NCI-H1436 treated with DMSO at 0.1 percent for 48 hours (cell line): ENCODE results near the gene ZNF582.
A peak's percentile ranks its signal among the peaks of the same experiment; 100 is the strongest.

Source experiments
- DNase-seq: peaks from one replicate; lab custom pipeline; 2025; lab: John Stamatoyannopoulos, UW

The ZNF582 gene

DNA sequence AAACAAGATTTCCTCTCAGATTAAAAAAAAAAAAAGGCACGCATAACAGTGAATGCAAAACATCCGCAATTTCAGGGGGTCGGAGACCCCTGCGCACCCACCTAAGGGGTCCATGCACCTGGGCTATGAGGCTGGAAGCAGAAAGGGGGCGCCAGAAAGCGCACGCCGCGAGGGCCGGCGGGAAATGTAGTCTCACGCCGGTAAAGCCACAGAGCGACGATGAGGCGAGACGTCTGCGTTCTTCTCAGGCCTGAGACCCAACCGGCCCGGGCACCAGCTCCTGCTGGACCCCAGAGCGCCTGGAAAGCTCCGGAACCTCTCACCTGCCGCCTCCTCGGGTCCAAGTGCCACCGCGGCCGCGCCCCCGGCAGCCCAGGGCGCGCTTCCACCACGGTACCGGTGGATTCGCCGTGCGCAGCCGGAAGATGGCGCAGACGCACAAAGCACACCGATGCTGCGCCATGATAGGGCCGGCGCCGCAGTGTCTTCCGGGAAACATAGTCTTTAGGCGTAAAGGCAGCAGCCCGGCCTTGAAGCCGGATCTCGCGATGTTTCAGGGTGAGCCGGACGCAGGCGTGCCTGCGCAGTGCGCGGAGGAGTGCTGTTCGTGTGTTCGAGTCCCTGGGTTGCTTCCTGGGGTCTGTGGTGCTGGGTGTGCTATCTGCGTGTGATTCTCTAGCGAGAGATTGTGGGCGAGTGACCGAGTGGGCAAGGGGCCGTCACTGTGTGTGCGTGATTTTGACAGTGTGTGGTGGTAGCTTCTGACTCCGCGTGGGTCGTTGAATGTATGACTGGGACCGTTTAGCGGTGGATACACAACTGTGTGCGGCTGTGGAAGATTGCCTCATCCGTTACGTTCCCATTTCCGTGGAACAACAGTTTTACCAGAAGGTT lies at the start of gene ZNF582:
Gene ZNF582, minus strand, starts transcription at position 416 of the 894 bp plus-strand sequence. CDS start 1,782 bp downstream, outside the sequence.
- peak; percentile 68 for DNase-seq

DNA sequence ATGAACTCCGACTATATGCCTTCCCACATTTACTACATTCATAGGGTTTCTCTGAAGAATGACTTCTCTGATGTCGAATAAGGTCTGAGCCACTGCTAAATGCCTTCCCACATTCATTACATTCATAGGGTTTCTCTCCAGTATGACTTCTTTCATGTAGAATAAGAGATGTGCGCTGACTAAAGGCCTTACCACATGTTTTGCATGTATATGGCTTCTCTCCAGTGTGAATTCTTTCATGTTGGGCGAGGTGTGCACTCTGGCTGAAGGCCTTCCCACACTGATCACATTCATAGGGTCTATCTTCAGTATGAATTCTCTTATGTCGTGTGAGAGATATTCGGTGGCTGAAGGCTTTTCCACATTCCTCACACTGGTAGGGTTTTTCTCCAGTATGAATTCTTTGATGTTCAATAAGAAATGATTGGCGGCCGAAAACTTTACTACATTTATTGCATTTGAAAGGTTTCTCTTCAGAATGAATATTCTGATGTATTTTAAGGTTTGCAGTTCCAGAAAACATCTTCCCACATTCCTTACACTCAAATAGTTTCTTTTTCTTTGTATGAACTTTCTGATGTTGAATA lies 48.0 kb upstream of the ZNF582 start:
- no peak for DNase-seq

GRCh38 chr19:56423985-56424353 lies 30.6 kb upstream of the ZNF582 start:
- no peak for DNase-seq

DNA sequence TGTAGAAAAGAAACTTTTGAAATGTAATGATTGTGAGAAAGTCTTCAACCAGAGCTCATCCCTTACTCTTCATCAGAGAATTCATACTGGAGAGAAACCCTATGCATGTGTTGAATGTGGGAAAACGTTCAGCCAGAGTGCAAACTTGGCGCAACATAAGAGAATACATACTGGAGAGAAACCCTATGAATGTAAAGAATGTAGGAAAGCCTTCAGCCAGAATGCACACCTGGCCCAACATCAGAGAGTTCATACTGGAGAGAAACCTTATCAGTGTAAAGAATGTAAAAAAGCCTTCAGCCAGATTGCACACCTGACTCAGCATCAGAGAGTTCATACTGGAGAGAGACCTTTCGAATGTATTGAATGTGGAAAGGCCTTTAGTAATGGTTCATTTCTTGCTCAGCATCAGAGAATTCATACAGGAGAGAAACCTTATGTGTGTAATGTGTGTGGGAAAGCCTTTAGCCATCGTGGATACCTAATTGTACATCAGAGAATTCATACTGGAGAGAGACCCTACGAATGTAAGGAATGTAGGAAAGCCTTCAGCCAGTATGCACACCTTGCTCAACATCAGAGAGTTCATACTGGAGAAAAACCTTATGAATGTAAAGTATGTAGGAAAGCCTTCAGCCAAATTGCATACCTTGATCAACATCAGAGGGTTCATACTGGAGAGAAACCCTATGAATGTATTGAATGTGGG lies 30.1 kb upstream of the ZNF582 start:
- no peak for DNase-seq

- DNase-seq: no peak
Measured at GRCh38 chr19:56405062-56405461, 11.7 kb upstream of the ZNF582 start.

- no peak for DNase-seq
Measured at GRCh38 chr19:56404705-56405056, 11.3 kb upstream of the ZNF582 start.

DNA sequence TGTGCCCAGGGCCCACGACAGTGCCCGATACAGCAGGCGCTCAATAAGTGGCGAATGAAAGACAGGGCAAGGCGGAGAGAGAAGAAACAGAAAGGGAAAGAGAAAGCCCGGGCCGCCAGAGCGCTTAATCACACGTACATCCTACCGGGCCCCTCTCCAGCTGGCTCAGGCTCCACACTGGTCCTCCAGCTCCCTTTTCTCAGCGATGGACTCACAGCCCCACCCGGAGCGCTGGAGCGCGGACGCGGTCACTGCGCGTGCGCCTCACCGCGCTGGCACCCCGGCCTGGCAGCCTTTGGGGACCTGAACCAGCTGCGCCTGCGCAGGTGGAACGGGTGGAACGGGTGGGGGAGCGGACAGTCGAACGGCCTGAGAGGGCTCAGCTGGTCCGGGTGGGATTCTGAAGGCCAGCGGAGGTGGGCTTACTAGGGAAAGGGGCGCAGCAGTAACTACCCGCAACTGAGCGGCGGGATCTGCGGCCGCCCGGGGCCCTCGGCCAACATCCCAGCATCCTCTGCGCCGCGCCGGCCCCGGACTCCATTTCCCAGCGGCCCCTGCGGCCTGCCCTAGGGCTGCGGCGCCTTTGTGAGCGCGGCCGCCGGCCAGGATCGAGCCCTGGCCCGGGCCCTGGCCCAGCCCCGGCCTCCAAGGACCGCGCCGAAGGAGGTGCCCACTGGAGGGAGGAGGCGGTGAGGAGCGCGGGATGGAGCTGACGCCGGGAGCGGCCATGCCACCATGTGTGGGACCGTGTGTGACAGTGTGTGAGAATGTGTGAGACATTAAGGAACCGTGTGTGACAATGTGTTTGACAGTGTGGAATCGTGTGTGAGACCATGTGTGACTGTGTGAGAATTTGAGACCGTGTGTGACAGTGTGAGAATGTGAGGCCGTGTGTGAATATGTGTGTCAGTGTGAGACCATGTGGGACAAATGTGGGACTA lies 10.7 kb upstream of the ZNF582 start, which contains the start of gene ZNF583:
Gene ZNF583, plus strand, starts transcription at position 569 of the 941 bp plus-strand sequence. CDS start 2,783 bp downstream, outside the sequence.
- peak; percentile 82 for DNase-seq

- no peak for DNase-seq
Measured at GRCh38 chr19:56403261-56403660, 9.9 kb upstream of the ZNF582 start.

DNA sequence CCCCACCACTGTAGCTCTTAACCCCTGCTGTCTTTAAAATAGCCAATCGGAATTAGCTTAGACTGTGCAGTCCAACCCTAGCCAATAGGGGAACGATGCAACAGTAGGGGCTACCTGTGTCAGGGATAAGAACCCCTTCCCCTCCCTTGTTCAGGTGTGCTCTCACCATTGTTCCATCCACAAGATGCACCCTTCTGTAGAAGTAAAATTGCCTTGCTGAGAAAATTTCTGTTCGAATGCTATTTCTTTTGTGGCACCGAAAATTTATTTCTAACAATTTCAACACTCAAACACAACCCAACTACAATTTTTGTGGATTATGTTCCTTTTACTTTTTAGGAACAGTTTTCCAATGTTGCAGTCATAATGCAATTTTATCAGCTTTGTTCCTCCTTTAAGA lies 7.2 kb upstream of the ZNF582 start:
- no peak for DNase-seq

DNA sequence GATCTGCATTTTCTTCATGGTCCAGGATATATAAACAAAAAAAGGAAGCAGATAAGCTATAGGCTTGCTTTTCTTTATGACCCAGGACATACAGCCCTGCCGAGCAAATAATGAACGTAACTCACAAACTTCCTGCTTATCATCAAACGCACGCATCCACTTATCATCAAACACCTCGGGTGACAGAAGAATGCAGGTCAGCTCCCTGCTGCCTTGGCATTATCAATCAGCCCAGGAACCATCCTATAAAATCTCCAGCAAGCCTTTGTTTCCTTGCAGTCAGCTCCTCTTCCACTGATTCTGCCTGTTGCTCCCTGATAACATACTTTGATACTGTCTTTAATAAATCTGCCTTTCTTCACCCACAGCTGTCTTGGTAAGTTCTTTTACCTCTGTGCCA lies 5.5 kb upstream of the ZNF582 start:
- no peak for DNase-seq

DNA sequence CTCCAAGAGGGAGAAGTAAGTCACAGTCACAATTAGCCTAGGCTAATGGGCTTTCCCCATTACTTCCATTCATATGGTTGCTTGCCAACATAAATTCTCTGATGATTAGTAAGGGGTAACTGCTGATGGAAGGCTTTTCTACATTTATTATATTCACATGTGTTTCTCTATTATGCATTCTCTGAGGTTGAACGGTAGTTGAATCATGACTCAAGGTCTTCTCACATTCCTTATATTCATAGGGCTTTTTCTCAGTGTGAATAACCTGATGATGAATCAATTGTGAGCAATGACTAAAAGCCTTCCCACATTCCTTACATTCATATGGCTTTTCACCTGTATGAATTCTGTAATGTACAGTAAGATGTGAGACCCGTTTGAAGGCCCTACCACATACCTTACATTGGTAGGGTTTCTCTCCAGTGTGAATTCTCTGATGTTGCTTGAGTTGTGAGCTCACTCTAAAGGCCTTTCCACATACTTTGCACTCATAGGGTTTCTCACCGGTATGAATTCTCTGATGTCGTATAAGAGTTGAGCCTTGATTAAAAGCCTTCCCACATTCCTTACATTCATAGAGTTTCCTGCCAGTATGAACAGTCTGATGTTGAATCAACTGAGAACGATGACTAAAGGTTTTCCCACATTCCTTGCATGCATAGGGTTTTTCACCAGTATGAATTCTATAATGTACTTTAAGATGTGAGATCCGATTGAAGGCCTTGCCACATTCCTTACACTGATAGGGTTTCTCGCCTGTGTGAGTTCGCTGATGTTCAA lies 9.3 kb downstream of the ZNF582 start:
- no peak for DNase-seq

DNA sequence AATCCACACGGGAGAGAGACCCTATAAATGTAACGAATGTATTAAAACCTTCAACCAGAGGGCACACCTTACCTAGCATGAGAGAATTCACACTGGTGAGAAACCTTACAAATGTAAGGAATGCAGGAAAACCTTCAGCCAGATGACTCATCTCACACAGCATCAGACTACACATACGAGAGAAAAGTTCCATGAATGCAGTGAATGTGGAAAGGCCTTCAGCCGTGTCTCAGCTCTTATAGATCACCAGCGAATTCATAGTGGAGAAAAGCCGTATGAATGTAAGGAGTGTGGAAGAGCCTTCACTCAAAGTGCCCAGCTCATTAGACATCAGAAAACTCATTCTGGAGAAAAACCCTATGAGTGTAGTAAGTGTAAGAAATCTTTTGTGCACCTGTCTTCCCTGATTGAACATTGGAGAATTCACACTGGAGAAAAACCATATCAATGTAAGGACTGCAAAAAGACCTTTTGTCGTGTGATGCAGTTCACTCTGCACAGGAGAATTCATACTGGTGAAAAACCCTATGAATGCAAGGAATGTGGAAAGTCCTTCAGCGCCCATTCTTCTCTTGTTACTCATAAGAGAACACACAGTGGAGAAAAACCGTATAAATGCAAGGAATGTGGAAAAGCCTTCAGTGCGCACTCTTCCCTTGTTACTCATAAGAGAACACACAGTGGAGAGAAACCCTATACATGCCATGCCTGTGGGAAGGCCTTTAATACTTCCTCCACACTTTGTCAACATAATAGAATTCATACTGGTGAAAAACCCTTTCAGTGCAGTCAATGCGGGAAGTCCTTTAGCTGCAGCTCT lies 16.0 kb downstream of the ZNF582 start:
- DNase-seq: no peak

DNA sequence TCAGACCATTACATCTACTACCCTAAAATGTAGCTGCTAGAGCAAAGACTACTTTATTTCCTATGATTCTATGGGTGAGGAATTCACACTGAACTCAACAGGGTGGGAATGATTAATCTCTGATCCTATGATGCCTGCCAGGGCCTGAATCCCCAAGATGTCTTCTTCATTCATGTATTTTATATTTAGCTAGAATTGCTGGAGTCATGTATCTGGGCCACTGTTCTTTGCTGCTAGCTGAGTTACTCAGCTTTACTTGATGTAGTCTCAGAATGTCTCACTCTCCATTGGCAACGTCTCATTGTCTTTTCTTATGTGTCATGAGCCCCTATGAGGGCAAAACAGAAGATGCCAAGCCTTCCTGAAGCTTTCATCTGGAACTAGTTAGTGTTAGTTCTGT lies 21.1 kb downstream of the ZNF582 start:
- DNase-seq: no peak

GRCh38 chr19:56369886-56370676 lies 23.3 kb downstream of the ZNF582 start:
- no peak for DNase-seq

GRCh38 chr19:56367829-56368711 lies 25.3 kb downstream of the ZNF582 start:
- peak; percentile 92 for DNase-seq

GRCh38 chr19:56360841-56361240 lies 32.5 kb downstream of the ZNF582 start:
- no peak for DNase-seq

- no peak for DNase-seq
Measured at GRCh38 chr19:56356944-56357343, 36.4 kb downstream of the ZNF582 start.

- DNase-seq: no peak
Measured at GRCh38 chr19:56355517-56355916, 37.8 kb downstream of the ZNF582 start.
